ENCODE results near the gene COL18A1. TPM values are rescaled to one million over a fixed set of nuclear protein-coding genes. Genes with fewer than 3 reads are reported as not detected.

The COL18A1 gene
- polyA plus RNA-seq, 1 donor (not counting 4 experiments of a cell fraction or from before 2014, with no cell fraction given): 13.0 TPM

DNA sequence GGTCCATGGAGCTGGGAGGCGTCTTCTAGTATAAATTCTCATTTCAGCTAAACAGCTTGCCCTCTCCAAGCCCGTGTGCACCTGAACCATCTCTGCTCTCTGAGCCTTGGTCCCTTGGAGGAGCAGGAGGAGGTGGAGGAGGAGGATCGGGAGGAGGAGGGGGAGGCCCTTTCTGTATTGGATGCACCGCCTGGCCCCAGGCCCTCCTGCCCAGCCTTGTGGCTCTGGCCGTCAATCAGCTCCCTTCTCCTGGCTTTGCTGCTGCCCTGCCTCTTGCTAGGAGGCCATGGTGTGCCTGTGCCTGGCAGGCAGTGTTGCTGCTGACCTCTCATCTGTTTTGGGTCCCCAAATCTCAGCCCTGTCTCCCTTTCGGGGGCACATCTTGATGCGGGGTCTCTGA, 9.0 kb downstream of the COL18A1 start:
- Histone ChIP-seq H3K27me3 (ENCODE audit: control insufficient read depth, extremely low read depth, insufficient read depth, low read length) (no peaks in the 10 kb centered on the region), H4K20me1 (ENCODE audit: control insufficient read depth, extremely low read depth, insufficient read depth, low read length) (no peaks in the 10 kb centered on the region), H3K4me2 (ENCODE audit: control insufficient read depth, extremely low read depth, insufficient read depth, low read depth, low read length) (no peak overlapping the region), H3K4me3 (ENCODE audit: control insufficient read depth in 2 of 3, extremely low read depth in 1 of 3, insufficient read depth in 2 of 3, low read depth in 1 of 3, low read length in 3 of 3) (no peak overlapping the region), H3K27ac (ENCODE audit: control insufficient read depth, insufficient read depth, low read length) (no peak overlapping the region), H3K9me3 (ENCODE audit: control insufficient read depth, low read depth, low read length) (no peaks in the 10 kb centered on the region), H3K36me3 (ENCODE audit: control insufficient read depth in 2 of 2, extremely low read depth in 1 of 2, insufficient read depth in 2 of 2, low read length in 2 of 2) (no peaks in the 10 kb centered on the region), H3K9me1 (ENCODE audit: control insufficient read depth, extremely low read depth, insufficient read depth, low read length) (no peaks in the 10 kb centered on the region), H3K79me2 (ENCODE audit: control insufficient read depth, insufficient read depth, low read length) (peaks cover 47% of the 10 kb centered on the region), H3K9ac (ENCODE audit: control insufficient read depth, extremely low read depth, insufficient read depth, low read length) (no peak overlapping the region), H3K4me1 (ENCODE audit: control insufficient read depth, extremely low read depth, insufficient read depth, low read length) (peaks cover 23% of the 10 kb centered on the region), H2AFZ (ENCODE audit: control insufficient read depth, low read length) (no peak overlapping the region)
- FAIRE-seq (no peak), DNase-seq (ENCODE audit: low read depth, low spot score) (no peak)
- TF ChIP-seq, protein P1, sequence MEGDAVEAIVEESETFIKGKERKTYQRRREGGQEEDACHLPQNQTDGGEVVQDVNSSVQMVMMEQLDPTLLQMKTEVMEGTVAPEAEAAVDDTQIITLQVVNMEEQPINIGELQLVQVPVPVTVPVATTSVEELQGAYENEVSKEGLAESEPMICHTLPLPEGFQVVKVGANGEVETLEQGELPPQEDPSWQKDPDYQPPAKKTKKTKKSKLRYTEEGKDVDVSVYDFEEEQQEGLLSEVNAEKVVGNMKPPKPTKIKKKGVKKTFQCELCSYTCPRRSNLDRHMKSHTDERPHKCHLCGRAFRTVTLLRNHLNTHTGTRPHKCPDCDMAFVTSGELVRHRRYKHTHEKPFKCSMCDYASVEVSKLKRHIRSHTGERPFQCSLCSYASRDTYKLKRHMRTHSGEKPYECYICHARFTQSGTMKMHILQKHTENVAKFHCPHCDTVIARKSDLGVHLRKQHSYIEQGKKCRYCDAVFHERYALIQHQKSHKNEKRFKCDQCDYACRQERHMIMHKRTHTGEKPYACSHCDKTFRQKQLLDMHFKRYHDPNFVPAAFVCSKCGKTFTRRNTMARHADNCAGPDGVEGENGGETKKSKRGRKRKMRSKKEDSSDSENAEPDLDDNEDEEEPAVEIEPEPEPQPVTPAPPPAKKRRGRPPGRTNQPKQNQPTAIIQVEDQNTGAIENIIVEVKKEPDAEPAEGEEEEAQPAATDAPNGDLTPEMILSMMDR (optimal IDR thresholded peaks at IDR 0.05 in 1 of 3, IDR thresholded peaks at IDR 0.05 in 1 of 3, conservative IDR thresholded peaks at IDR 0.05 in 1 of 3; ENCODE audit: extremely low read depth in 1 of 3, insufficient read depth in 2 of 3, low read length in 3 of 3): no peak
- TF ChIP-seq EZH2 (IDR thresholded peaks at IDR 0.05; ENCODE audit: low read length): no peak
- dilution Hi-C loops (cut with MboI; ENCODE audit: extremely low pct_ligation_motif_present, low sequenced_read_pairs): no loop called here

DNA sequence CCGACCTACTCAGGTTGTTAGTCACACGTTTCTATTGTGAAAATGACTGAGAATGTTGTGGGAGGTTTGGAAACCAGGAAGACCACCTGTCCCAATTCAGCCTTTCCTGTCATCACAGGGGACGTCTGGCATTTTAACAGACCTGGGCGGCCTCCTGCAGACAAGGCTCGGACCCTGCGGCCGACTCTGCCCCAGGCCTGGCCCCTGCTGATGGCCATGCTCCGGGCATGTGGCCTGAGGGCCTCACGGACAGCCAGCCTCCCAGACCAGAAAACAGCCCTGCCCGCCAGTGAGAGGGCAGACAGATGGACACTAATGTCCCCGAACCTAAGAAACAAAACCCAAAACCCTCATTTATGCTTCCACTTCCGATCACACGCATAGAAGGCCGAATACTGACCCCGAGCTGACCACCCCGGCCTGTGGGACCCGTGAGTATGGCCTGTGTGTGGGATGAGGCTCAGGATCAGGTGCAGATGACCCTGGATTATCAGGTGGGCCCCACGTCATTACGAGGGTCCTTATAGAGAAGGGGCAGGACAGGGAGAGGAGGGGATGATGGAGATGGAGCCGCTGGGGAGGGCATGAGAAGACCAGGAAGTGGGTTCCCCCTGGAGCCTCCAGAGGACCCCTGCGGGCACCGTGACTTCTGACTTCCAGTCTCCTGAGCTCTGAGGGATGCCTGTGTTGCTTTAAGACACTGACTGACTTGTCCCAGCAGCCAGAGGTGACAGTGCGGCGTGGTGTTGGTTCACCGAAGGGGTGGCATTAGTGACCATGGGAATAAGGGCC, 9.6 kb downstream of the COL18A1 start:
- TF ChIP-seq, protein P1 (optimal IDR thresholded peaks at IDR 0.05 in 1 of 3, IDR thresholded peaks at IDR 0.05 in 1 of 3, conservative IDR thresholded peaks at IDR 0.05 in 1 of 3; ENCODE audit: extremely low read depth in 1 of 3, insufficient read depth in 2 of 3, low read length in 3 of 3): no peak
- no peak for TF ChIP-seq EZH2 (IDR thresholded peaks at IDR 0.05; ENCODE audit: low read length)
- DNase-seq (ENCODE audit: low read depth, low spot score): no peak
- Histone ChIP-seq H3K79me2 (ENCODE audit: control insufficient read depth, insufficient read depth, low read length) (peaks cover 52% of the 10 kb centered on the region), H3K9me1 (ENCODE audit: control insufficient read depth, extremely low read depth, insufficient read depth, low read length) (no peaks in the 10 kb centered on the region), H3K9me3 (ENCODE audit: control insufficient read depth, low read depth, low read length) (no peaks in the 10 kb centered on the region), H4K20me1 (ENCODE audit: control insufficient read depth, extremely low read depth, insufficient read depth, low read length) (no peaks in the 10 kb centered on the region), H3K4me1 (ENCODE audit: control insufficient read depth, extremely low read depth, insufficient read depth, low read length) (peaks cover 16% of the 10 kb centered on the region), H2AFZ (ENCODE audit: control insufficient read depth, low read length) (no peak overlapping the region), H3K27me3 (ENCODE audit: control insufficient read depth, extremely low read depth, insufficient read depth, low read length) (no peaks in the 10 kb centered on the region), H3K36me3 (ENCODE audit: control insufficient read depth in 2 of 2, extremely low read depth in 1 of 2, insufficient read depth in 2 of 2, low read length in 2 of 2) (no peaks in the 10 kb centered on the region), H3K9ac (ENCODE audit: control insufficient read depth, extremely low read depth, insufficient read depth, low read length) (no peak overlapping the region), H3K27ac (ENCODE audit: control insufficient read depth, insufficient read depth, low read length) (no peak overlapping the region), H3K4me3 (ENCODE audit: control insufficient read depth in 2 of 3, extremely low read depth in 1 of 3, insufficient read depth in 2 of 3, low read depth in 1 of 3, low read length in 3 of 3) (no peak overlapping the region), H3K4me2 (ENCODE audit: control insufficient read depth, extremely low read depth, insufficient read depth, low read depth, low read length) (no peak overlapping the region)
- no peak for FAIRE-seq
- dilution Hi-C loops (cut with MboI; ENCODE audit: extremely low pct_ligation_motif_present, low sequenced_read_pairs): no loop called here

Data from keratinocyte (primary cell).